GM18873 (cell line): Measurements from ENCODE around the gene GABRG3.

Experiments used
- ATAC-seq: cut with Tn5 transposase; IDR thresholded peaks from one replicate; pipeline ENCODE4 v1.9.1; 2021; ENCODE audit warnings: mild to moderate bottlenecking, moderate library complexity, moderate number of reproducible peaks; ENCODE audit not compliant: unreplicated experiment, low FRiP score

Gene GABRG3

GRCh38 chr15:27091270-27091940, 120.4 kb downstream of the GABRG3 start:
- no peak for ATAC-seq

- no peak for ATAC-seq
These were observed 121.4 kb downstream of the GABRG3 start for GRCh38 chr15:27092390-27092789.

- no peak for ATAC-seq
These were observed 123.3 kb downstream of the GABRG3 start for GRCh38 chr15:27094235-27094634.

GRCh38 chr15:27095886-27096624, 125.1 kb downstream of the GABRG3 start:
- ATAC-seq: no peak

- no peak for ATAC-seq
These were observed 126.5 kb downstream of the GABRG3 start for GRCh38 chr15:27097506-27097905.

- ATAC-seq: no peak
These were observed 131.0 kb downstream of the GABRG3 start for GRCh38 chr15:27101982-27102381.

- no peak for ATAC-seq
These were observed 140.3 kb downstream of the GABRG3 start for GRCh38 chr15:27111323-27111722.

- no peak for ATAC-seq
These were observed 143.5 kb downstream of the GABRG3 start for GRCh38 chr15:27114473-27114872.

GRCh38 chr15:27119695-27120266, 148.8 kb downstream of the GABRG3 start:
- no peak for ATAC-seq

GRCh38 chr15:27121672-27122071, 150.7 kb downstream of the GABRG3 start:
- no peak for ATAC-seq

- ATAC-seq: no peak
These were observed 152.3 kb downstream of the GABRG3 start for GRCh38 chr15:27123291-27123690.

- no peak for ATAC-seq
These were observed 152.8 kb downstream of the GABRG3 start for GRCh38 chr15:27123808-27124207.

- ATAC-seq: no peak
These were observed 153.4 kb downstream of the GABRG3 start for GRCh38 chr15:27124287-27124871.

- ATAC-seq: no peak
These were observed 154.2 kb downstream of the GABRG3 start for GRCh38 chr15:27125185-27125584.

GRCh38 chr15:27126449-27126848, 155.5 kb downstream of the GABRG3 start:
- no peak for ATAC-seq

GRCh38 chr15:27127815-27128570, 157.0 kb downstream of the GABRG3 start:
- ATAC-seq: no peak

GRCh38 chr15:27133249-27133648, 162.3 kb downstream of the GABRG3 start:
- no peak for ATAC-seq

GRCh38 chr15:27134481-27134880, 163.5 kb downstream of the GABRG3 start:
- no peak for ATAC-seq

GRCh38 chr15:27135151-27135550, 164.2 kb downstream of the GABRG3 start:
- no peak for ATAC-seq

GRCh38 chr15:27137127-27137526, 166.1 kb downstream of the GABRG3 start:
- no peak for ATAC-seq

GRCh38 chr15:27165590-27165989, 194.6 kb downstream of the GABRG3 start:
- ATAC-seq: no peak
